MCF 10A (cell line): ENCODE results near the gene PGBD5. TPM values are rescaled to one million over a fixed set of nuclear protein-coding genes. Genes with fewer than 3 reads are reported as not detected.

Experiments used
- BruUV-seq: library from RNA; stranded (reverse); fragments of 400-500 nt; replicated peaks from 2 replicates; lab custom pipeline; 2021; lab: Mats Ljungman, UMichigan
- CTCF ChIA-PET: fragments of 300-600 bp; sonication (Branson Sonifier 250); formaldehyde crosslinking; extraction: SDS; loops from one replicate; lab custom pipeline; 2021; ENCODE audit warnings: antibody characterized with exemption, inconsistent platforms; lab: Yijun Ruan, JAX
- POLR2A ChIA-PET: fragments of 300-600, 350-650 bp; sonication (Branson Sonifier 250); formaldehyde crosslinking; extraction: SDS; loops from one replicate; lab custom pipeline; 2020; ENCODE audit warnings: antibody characterized with exemption, inconsistent platforms; lab: Yijun Ruan, JAX
- DNase-seq: peaks from one replicate; pipeline ENCODE4 v3.0.0-alpha.2; 2018; ENCODE audit not compliant: unreplicated experiment
- H3K27ac Mint-ChIP-seq: one replicate; pipeline ENCODE4 v1.8.0; 2022; ENCODE audit warnings: mild to moderate bottlenecking, low read depth, mixed read lengths; ENCODE audit not compliant: unreplicated experiment
- H3K27me3 Mint-ChIP-seq: one replicate; pipeline ENCODE4 v1.8.0; 2022; ENCODE audit warnings: mixed read lengths; ENCODE audit not compliant: insufficient read depth, unreplicated experiment
- H3K36me3 Mint-ChIP-seq: one replicate; pipeline ENCODE4 v1.8.0; 2022; ENCODE audit warnings: mild to moderate bottlenecking, moderate library complexity, mixed read lengths; ENCODE audit not compliant: insufficient read depth, unreplicated experiment
- H3K4me1 Mint-ChIP-seq: one replicate; pipeline ENCODE4 v1.8.0; 2022; ENCODE audit warnings: mixed read lengths; ENCODE audit not compliant: insufficient read depth, unreplicated experiment
- H3K4me3 Mint-ChIP-seq: one replicate; pipeline ENCODE4 v1.8.0; 2022; ENCODE audit warnings: mild to moderate bottlenecking, moderate library complexity, mixed read lengths; ENCODE audit not compliant: unreplicated experiment
- H3K9me3 Mint-ChIP-seq: one replicate; pipeline ENCODE4 v1.8.0; 2022; ENCODE audit warnings: mixed read lengths; ENCODE audit not compliant: unreplicated experiment
- CTCF ChIP-seq: fragments of 200-600 bp; IDR thresholded peaks from one replicate; pipeline ENCODE4 v1.8.0; 2022; ENCODE audit warnings: antibody characterized with exemption, mild to moderate bottlenecking; ENCODE audit not compliant: unreplicated experiment
- intact Hi-C: fragments of 100-400 bp; cut with micrococcal nuclease; formaldehyde crosslinking; loops from 2 replicates; pipeline ENCODE4 v1.14.1; 2022
- total RNA-seq: library from RNA; stranded (reverse); gene quantifications from 2 replicates; pipeline ENCODE4 v1.2.3, GENCODE V29; 2022

The PGBD5 gene
- total RNA-seq, 1 experiment from 2014 or later: 1.2 TPM

- intact Hi-C loops: no loop called here
- no peak overlapping the region for H3K4me3 Mint-ChIP-seq
- CTCF ChIA-PET: interaction anchor here (0.8 to 1.0 kb wide), 3 partner anchors 10 to 14 kb away, joined by 3 to 4 read pairs (median 3); no protein-coding TSS in a partner anchor
Measured at GRCh38 chr1:230321741-230322420, 104.3 kb downstream of the PGBD5 start.

GRCh38 chr1:230321341-230321740 lies 104.8 kb downstream of the PGBD5 start:
- no peaks in the 10 kb centered on the region for H3K36me3 Mint-ChIP-seq
- H3K27ac Mint-ChIP-seq: no peak overlapping the region
- intact Hi-C loops: no loop called here
- no TSS peak for BruUV-seq
- TF ChIP-seq CTCF: no peak
- no peaks in the 10 kb centered on the region for H3K4me1 Mint-ChIP-seq
- H3K9me3 Mint-ChIP-seq: no peaks in the 10 kb centered on the region
- no peak overlapping the region for H3K4me3 Mint-ChIP-seq
- no peaks in the 10 kb centered on the region for H3K27me3 Mint-ChIP-seq
- DNase-seq: no peak
- ChIA-PET POLR2A (no interaction called here), CTCF (interaction anchor here (1.0 kb wide), 1 partner anchor 10 kb away, joined by 3 read pairs; no protein-coding TSS in a partner anchor)

More at GRCh38 chr1:230321741-230322420, 104.3 kb downstream of the PGBD5 start:
- no peak for DNase-seq
- POLR2A ChIA-PET: no interaction called here
- no peak overlapping the region for H3K27ac Mint-ChIP-seq
- no peaks in the 10 kb centered on the region for H3K9me3 Mint-ChIP-seq
- H3K4me1 Mint-ChIP-seq: peaks cover 2% of the 10 kb centered on the region
- no peaks in the 10 kb centered on the region for H3K27me3 Mint-ChIP-seq
- H3K36me3 Mint-ChIP-seq: no peaks in the 10 kb centered on the region
- no peak for TF ChIP-seq CTCF
- BruUV-seq: no TSS peak

GRCh38 chr1:230320804-230321203 lies 105.3 kb downstream of the PGBD5 start:
- DNase-seq: no peak
- Mint-ChIP-seq H3K9me3 (no peaks in the 10 kb centered on the region), H3K36me3 (no peaks in the 10 kb centered on the region), H3K4me1 (no peaks in the 10 kb centered on the region), H3K27me3 (no peaks in the 10 kb centered on the region), H3K4me3 (no peak overlapping the region), H3K27ac (no peak overlapping the region)
- BruUV-seq: no TSS peak
- intact Hi-C loops: no loop called here
- POLR2A ChIA-PET: no interaction called here
- no peak for TF ChIP-seq CTCF
- CTCF ChIA-PET: interaction anchor here (1.0 kb wide), 2 partner anchors 9 to 11 kb away, joined by 3 to 5 read pairs; no protein-coding TSS in a partner anchor

- TF ChIP-seq CTCF: no peak
- Mint-ChIP-seq H3K36me3 (no peaks in the 10 kb centered on the region), H3K27me3 (peaks cover 6% of the 10 kb centered on the region), H3K9me3 (no peaks in the 10 kb centered on the region), H3K27ac (no peak overlapping the region), H3K4me1 (no peaks in the 10 kb centered on the region), H3K4me3 (no peak overlapping the region)
- POLR2A ChIA-PET: no interaction called here
- intact Hi-C loops: loop anchor here (10.0 kb wide), 1 partner anchor 434 kb away; no protein-coding TSS in a partner anchor
- BruUV-seq: no TSS peak
- CTCF ChIA-PET: interaction anchor here (1.0 kb wide), 1 partner anchor 198 kb away, joined by 4 read pairs; no protein-coding TSS in a partner anchor
- DNase-seq: no peak
Measured at GRCh38 chr1:230319014-230319747, 107.0 kb downstream of the PGBD5 start.
